Ovary (tissue), 9 donors: ENCODE data around the gene UTP20. TPM values are rescaled to one million over a fixed set of nuclear protein-coding genes. Genes with fewer than 3 reads are reported as not detected.

Experiments used
- DNase-seq, 5 donors: peaks; one replicate each; pipeline ENCODE4 v3.0.0-alpha.2; 2019 to 2020
- H3K27ac ChIP-seq, 2 donors: fragments of 200-600 bp; one replicate each; pipeline versions ENCODE4 v1.5.1 to v1.8.0; 2019 to 2022
- H3K27me3 ChIP-seq: fragments of 200-600 bp; one replicate; pipeline ENCODE4 v1.8.0; 2022
- H3K36me3 ChIP-seq: fragments of 200-600 bp; sonication (generic); one replicate; pipeline ENCODE4 v1.5.1; 2019
- H3K4me1 ChIP-seq: one replicate; pipeline ENCODE4 v1.8.1; 2013; ENCODE audit warnings: mild to moderate bottlenecking, moderate library complexity; ENCODE audit not compliant: insufficient read depth
- H3K4me3 ChIP-seq: fragments of 200-600 bp; sonication (generic); one replicate; pipeline ENCODE4 v1.5.1; 2017
- H3K9me3 ChIP-seq, 2 donors: fragments of 200-600 bp in 1 of 2; sonication (generic) in 1 of 2; one replicate each; pipeline versions ENCODE4 v1.5.1 to v1.8.1; 2013 to 2019; ENCODE audit warnings: mild to moderate bottlenecking in 1 of 2, moderate library complexity in 1 of 2
- EP300 ChIP-seq: sonication (generic); formaldehyde crosslinking; IDR thresholded peaks from one replicate; pipeline ENCODE4 v1.6.1; 2017; ENCODE audit warnings: antibody characterized with exemption
- POLR2A ChIP-seq: fragments of 450-650 bp; IDR thresholded peaks from one replicate; pipeline ENCODE4 v1.6.1; 2017; ENCODE audit warnings: antibody characterized with exemption, mild to moderate bottlenecking, moderate library complexity
- WGBS, 3 donors: extraction: QIAGEN DNeasy Blood & Tissue Kit in 1 of 3; methylation state at CpG; one replicate each; pipeline versions ENCODE4 v1.1.5 to v1.1.7; 2013 to 2017; 5-methylcytosine and 5-hydroxymethylcytosine counted together
- intact Hi-C, 4 donors: fragments of 100-400 bp; cut with DNase I; formaldehyde crosslinking; loops; one replicate each; pipeline versions ENCODE4 v1.11.0 to v1.15.1; 2022 to 2023
- polyA plus RNA-seq, 2 donors: library from polyadenylated mRNA; stranded (reverse); fragments of 200-250 nt in 1 of 2; fragments of 350-450 nt in 1 of 2; fragmentation: Illumina TruSeq in 1 of 2; extraction: RNeasy Lipid Tissue Mini Kit (QIAGEN cat#74804) in 1 of 2; gene quantifications; one replicate each; pipeline ENCODE4 v1.2.3, GENCODE V29; 2013 to 2014
- total RNA-seq, 7 donors: library from RNA; depleted of rRNA in 2 of 7; stranded (reverse); fragments of >200 nt in 2 of 7; fragmentation: NEBNext Ultra II Directional in 3 of 7; extraction: Animal tissue kit (Norgen Biotek cat#: 25700) in 3 of 7; gene quantifications; one replicate each; pipeline versions ENCODE4 v1.1.0 to v1.2.4, GENCODE V29; 2016 to 2023
- TF ChIP-seq, protein P1 (sequence below), 3 donors: fragments of 450-650 bp in 2 of 3; fragments of 200-600 bp in 1 of 3; IDR thresholded peaks; one replicate each; pipeline versions ENCODE4 v1.5.1 to v1.8.0; 2016 to 2022; ENCODE audit warnings: antibody characterized with exemption in 3 of 3, mild to moderate bottlenecking in 1 of 3
- donor health status: DM: no; HTN: no; CAD: no; lungs with moderate emphysema.
- donor health status: DM: no; HTN: no; CAD: no.
- donor health status: Bipolar disorder and iron deficiency.
- donor health status: DM: yes; HTN: yes; CAD: no.
- donor health status: DM: no; HTN: no; CAD: no.
- donor health status: DM: yes; HTN: yes; CAD: no.

The UTP20 gene
- total and polyA plus RNA-seq, 9 donors: 3.4 to 27.7 (median 14.9) TPM

DNA sequence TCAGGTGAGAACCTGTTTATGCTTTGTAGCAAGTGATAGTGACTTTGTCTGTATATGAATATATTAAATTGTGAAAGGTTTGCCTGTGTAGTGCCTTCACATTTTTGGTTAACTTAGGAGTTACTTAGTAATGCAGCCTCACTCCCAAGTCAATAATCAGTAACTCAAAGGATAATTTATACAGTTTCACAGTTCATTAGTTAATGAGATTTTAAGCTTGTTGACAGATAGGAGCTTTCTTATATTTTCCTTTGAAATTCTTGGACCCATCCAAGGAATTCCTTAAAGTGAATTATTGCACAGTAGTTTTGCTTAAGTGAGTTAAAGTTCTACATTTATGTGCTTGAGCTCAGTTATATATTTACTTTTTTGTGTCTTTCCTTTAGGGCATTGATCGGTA is 50.7 kb downstream of the UTP20 start:
- WGBS, 3 donors: 55 to 98% (median 97%) methylated on average over 1 of the region's 1 CpG
- no peaks in the 10 kb centered on the region for H3K36me3 ChIP-seq

DNA sequence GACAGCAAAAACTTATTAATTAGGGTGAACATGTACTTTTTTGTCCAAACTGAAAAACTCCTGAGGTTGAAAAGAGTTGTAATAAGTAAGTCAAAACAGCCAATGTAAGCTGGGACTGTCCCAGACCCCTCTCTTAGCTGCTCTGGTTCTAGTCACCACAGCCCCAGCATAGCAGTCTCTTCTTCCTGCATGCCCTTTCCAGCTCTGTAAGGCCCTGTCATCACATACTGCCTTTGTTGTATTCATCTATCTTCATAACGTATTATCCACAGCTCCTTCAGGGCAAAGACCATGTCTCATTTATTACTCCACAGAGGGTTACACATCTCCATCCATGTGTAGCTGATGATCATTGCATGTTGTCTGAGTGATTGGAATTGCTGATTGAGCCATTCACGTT is 56.5 kb downstream of the UTP20 start:
- DNase-seq: no peak
- H3K27me3 ChIP-seq: no peaks in the 10 kb centered on the region
- no peak for TF ChIP-seq POLR2A
- TF ChIP-seq, protein P1, sequence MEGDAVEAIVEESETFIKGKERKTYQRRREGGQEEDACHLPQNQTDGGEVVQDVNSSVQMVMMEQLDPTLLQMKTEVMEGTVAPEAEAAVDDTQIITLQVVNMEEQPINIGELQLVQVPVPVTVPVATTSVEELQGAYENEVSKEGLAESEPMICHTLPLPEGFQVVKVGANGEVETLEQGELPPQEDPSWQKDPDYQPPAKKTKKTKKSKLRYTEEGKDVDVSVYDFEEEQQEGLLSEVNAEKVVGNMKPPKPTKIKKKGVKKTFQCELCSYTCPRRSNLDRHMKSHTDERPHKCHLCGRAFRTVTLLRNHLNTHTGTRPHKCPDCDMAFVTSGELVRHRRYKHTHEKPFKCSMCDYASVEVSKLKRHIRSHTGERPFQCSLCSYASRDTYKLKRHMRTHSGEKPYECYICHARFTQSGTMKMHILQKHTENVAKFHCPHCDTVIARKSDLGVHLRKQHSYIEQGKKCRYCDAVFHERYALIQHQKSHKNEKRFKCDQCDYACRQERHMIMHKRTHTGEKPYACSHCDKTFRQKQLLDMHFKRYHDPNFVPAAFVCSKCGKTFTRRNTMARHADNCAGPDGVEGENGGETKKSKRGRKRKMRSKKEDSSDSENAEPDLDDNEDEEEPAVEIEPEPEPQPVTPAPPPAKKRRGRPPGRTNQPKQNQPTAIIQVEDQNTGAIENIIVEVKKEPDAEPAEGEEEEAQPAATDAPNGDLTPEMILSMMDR (IDR thresholded peaks at IDR 0.05): no peak
- no peak for TF ChIP-seq EP300
- H3K4me1 ChIP-seq: no peaks in the 10 kb centered on the region
- H3K9me3 ChIP-seq: no peaks in the 10 kb centered on the region
- intact Hi-C loops: no loop called here
- no peaks in the 10 kb centered on the region for H3K36me3 ChIP-seq
- no peak overlapping the region for H3K27ac ChIP-seq
- no peak overlapping the region for H3K4me3 ChIP-seq
- 86 to 90% (median 88%) methylated on average over 2 of the region's 2 CpGs for WGBS, 3 donors

More for the DNA sequence above, 50.7 kb downstream of the UTP20 start:
- TF ChIP-seq, protein P1 (IDR thresholded peaks at IDR 0.05): no peak
- TF ChIP-seq EP300: no peak
- no peak for TF ChIP-seq POLR2A
- no peak overlapping the region for H3K27ac ChIP-seq
- H3K9me3 ChIP-seq: no peaks in the 10 kb centered on the region
- intact Hi-C loops: no loop called here
- no peak for DNase-seq
- H3K4me3 ChIP-seq: no peak overlapping the region
- H3K4me1 ChIP-seq: no peaks in the 10 kb centered on the region
- H3K27me3 ChIP-seq: no peaks in the 10 kb centered on the region

DNA sequence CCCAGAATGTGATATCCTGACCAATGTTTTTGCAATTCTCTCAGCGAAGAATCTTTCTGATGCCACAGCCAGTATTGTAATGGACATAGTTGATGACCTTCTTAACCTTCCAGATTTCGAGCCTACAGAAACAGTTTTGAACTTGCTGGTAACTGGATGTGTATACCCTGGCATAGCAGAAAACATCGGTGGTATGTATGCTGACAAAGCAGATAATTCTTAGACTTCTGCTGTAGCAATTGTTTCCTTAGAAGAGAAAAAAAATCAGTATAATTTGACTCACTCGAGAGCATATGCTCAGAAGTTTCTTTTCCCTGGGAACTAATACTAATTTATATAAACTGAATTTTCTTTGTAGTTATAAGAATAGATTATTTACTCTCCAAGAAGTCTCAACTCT is 58.2 kb downstream of the UTP20 start:
- TF ChIP-seq EP300: no peak
- TF ChIP-seq POLR2A: no peak
- WGBS, 3 donors: 84 to 94% (median 86%) methylated on average over 4 of the region's 4 CpGs
- intact Hi-C loops: no loop called here
- no peaks in the 10 kb centered on the region for H3K27me3 ChIP-seq
- H3K9me3 ChIP-seq: no peaks in the 10 kb centered on the region
- no peaks in the 10 kb centered on the region for H3K4me1 ChIP-seq
- H3K36me3 ChIP-seq: no peaks in the 10 kb centered on the region
- no peak overlapping the region for H3K4me3 ChIP-seq
- DNase-seq: no peak
- no peak overlapping the region for H3K27ac ChIP-seq

DNA sequence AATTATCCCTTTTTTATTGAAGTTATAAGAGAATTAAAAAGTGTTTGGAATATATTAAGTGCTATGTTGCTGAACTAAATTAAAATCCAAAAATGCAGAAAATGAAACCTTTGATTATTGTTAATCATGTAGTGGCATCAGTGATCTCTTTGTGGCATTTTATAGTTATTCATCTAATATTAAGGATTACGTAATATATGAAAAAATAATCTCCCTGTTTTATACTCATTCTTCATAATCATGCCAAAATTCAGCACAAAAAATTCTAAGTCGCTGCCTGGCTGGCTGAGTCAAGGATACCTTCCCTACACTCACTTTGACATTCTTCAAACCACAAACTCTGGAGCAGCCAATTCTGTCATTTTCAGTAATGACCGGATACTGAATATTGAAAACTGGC is 64.0 kb downstream of the UTP20 start:
- Histone ChIP-seq H3K4me1 (no peaks in the 10 kb centered on the region), H3K4me3 (no peak overlapping the region), H3K9me3 (no peaks in the 10 kb centered on the region), H3K27me3 (no peaks in the 10 kb centered on the region), H3K27ac (no peak overlapping the region), H3K36me3 (no peaks in the 10 kb centered on the region)
- intact Hi-C loops: no loop called here
- no peak for DNase-seq
- WGBS, 3 donors: 78 to 91% (median 86%) methylated on average over 3 of the region's 3 CpGs
- no peak for TF ChIP-seq POLR2A
- TF ChIP-seq, protein P1 (IDR thresholded peaks at IDR 0.05): no peak

DNA sequence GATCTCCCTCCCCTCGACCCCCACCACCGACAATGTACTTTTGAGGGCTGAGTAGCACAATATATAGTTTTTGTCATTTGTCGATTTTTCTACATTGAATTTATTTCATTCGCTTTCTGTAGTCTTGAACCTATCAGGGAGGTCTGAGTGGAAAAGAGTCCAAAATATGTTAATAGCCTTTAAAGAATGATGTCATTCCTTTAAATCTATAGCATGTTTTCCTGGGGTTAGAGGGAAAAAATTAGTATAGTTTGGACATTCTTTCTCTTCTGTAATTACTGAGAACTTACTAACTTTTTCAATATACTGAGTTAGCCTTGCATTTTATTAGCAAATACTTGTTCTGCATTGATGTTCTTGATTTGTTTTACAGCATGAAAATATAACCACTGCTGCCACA is 71.8 kb downstream of the UTP20 start:
- WGBS, 3 donors: 95 to 98% (median 98%) methylated on average over 4 of the region's 4 CpGs
- intact Hi-C loops: no loop called here

More for the DNA sequence above, 71.8 kb downstream of the UTP20 start:
- Histone ChIP-seq H3K4me3 (no peak overlapping the region), H3K4me1 (no peaks in the 10 kb centered on the region), H3K27ac (no peak overlapping the region), H3K9me3 (no peaks in the 10 kb centered on the region), H3K27me3 (no peaks in the 10 kb centered on the region), H3K36me3 (no peaks in the 10 kb centered on the region)
- TF ChIP-seq, protein P1 (IDR thresholded peaks at IDR 0.05): no peak
- no peak for TF ChIP-seq EP300
- TF ChIP-seq POLR2A: no peak
- DNase-seq: no peak
